HG03095 (cell line): ENCODE results near the gene CCDC73.
"Not testable (repeated sequence)": the region's sequence is repeated elsewhere in the genome, so short reads cannot be mapped to it uniquely, and the experiment has no call there.

Experiments
- ATAC-seq: cut with Tn5 transposase; IDR thresholded peaks from one replicate; pipeline ENCODE4 v1.9.1; 2021; ENCODE audit warnings: moderate library complexity; ENCODE audit not compliant: unreplicated experiment

CCDC73 gene

DNA sequence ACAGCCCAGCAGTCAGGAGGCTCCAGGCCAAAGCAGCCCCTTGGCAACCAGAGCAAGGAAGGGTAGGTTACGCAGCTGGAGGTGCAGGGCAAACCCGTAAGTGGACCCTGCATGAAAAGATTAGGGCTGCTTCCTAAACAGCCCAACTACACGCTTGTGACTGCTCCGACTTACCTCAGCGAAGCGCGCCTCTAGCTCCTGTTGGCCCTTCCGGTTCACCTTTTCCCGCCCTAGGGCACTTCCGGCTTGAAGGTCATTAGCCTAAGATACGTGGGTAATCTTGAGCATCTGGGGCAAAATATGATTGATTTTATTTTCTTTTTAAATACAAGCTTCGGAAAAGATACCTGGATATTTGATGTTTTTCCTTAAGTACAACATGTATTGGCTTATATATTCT, at the start of gene CCDC73:
Gene CCDC73 (minus strand): TSS at position 224 of the 400 bp plus-strand sequence. CDS start 34,419 bp downstream, outside the sequence.
- no peak for ATAC-seq

DNA sequence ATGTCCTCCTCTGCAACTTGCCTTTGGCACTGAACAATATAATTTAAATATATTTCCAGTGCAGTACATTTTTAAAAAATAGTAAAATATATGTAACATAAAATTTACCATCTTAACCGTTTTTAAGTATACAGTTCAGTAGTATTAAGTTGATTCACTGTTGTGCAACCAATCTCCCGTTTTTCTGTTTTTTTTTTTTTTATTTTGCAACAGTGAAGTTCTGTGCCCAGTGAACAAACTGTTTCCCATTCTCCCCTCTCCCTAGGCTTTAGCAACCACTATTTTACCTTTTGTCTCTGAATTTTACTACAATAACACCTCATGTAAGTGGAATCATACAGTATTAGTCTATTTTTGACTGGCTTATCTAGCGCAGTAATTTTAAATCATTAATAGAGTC, 49.1 kb upstream of the CCDC73 start:
- ATAC-seq: no peak

DNA sequence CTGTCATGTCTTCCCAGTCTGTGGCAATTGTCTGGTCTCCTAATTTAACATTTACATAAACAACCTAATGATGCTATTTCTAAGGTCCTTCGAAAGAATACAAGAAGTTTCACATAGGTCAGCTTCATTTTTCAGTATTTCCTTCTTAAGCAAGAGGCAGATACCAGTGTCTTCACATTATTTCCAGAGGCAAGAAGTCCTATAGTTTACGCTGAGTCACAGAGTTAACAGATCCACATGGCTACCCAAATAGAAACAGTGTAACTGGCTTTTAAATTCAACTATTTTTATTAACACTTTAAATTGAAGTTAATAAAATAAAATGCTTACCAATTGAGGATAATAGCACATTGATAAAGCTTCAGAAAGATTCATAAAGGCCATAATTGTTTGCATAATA, 46.1 kb upstream of the CCDC73 start:
- no peak for ATAC-seq

DNA sequence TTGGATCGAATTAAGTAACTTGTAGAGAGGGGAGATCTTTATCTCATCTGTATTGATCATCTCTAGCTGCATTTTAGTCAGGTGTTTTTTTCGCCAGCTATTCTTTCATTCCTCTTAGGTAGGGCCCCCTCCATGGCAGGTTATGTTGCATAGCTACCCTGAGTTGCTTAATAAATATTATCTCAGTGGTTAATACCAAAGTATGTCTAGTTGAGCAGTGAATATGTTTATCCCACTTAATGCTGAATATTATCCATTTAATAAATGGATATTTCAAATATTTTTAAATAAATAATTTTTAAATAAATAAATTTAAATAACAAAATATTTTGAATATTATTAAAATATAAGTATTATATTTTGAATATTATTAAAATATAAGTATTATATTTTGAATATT, 44.8 kb upstream of the CCDC73 start:
- ATAC-seq: no peak

DNA sequence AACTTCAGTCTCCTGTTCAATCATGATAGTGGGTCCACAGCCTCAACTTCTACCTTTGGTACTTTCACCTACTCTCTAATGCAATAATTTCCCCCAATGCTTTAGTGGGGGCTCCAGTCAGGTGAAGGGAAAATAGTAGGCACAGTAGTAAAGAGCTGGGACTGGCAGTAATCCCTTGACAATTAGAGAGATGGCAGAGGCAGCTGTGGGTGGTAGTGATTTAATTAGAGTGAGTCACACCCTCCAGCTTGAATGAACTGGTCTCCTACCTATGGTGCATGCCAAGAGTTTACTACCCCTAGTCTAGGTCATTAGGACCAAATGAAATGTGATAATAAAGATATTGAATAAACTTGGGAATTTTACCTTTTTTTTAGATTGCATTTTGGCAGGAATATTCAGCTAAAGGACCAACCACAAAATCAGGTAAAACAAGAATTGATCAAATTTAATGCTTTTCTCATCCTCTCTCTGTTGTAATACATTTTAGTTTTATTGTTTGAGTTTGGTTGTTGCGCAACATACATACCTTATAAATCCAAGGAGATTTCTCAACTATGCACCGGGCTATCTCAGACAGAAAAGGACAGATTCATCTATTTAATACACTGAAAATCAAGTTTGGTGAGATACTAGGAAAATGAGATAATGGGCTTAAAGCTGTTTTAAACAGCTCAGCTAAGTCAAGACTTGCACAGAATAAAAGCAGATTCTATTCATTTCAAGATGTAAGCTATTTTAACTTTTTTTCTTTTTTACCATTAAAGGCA, 44.2 kb upstream of the CCDC73 start:
- no peak for ATAC-seq

DNA sequence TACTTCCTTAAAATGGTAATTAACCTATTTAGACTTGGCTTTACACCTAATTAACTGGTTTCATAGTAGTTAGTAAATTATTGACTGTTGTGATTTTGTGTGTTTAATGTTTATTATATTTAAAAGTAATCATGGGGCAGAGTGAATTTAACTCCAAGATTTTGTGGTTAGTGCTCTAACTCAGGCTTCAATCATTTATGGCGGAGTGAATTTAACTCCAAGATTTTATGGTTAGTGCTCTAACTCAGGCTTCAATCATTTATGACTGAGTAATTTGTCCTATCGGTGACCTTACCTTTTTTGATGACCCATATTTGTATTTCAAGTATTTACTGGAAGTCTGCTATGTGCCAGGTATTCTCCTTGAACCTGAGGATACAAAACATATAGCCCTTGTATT, 42.5 kb upstream of the CCDC73 start:
- no peak for ATAC-seq

DNA sequence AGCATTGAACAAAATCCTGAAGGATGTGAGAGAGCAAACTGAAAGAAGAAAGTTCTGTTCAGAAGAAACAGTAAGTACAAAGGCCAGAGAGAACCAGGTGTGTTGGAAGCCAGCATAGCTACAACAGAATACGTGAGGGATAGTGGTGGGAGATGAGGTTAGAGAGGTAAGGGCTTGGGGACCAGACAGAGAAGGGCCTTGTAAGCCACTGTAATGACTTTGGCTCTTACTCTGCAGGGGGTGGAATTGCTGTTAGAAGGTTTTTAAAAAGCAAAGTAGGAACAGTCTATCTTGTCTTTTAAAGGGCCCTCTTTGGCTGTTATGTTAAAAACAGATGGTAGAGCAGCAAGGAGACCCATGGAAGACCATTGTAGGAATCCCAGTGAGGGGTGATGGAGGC, 39.5 kb upstream of the CCDC73 start:
- no peak for ATAC-seq

DNA sequence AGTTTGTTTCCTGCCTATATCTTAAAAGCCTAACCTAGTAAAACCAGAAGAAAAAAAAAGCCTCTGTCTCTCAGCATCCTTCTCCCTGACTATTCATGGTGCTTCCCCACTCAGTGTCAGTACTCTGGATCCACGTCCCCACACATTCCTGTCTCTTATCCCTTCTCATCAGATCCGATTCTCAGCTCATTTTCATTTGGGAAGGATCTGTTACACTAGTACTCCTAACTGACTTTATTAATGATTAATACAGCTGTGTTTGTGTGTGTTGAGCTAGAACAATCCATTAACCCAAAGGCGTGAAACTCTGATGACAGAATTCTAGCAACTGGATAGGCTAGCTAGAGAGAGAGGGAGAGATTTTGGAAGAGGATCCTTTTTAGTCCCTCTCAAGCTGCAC, 36.8 kb upstream of the CCDC73 start:
- no peak for ATAC-seq

DNA sequence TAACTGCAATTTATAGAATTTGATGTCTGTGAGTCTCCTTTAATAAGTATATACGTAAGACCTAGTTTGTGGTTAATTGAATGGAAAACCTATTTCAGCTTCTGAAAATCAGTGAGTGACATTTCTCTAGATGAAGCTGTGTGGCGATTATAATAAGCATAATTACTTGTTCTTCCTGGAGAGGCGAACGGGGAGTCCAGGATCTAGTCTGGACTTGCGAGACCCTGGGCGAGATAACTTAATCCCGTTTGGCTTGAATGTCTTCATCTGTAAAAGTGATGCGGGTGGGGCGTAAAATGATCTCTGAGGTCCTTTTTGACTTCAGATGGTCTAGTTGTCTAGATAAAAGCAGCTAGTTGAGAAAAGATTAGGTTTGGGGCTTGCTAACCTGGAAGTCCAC, 36.3 kb upstream of the CCDC73 start:
- ATAC-seq: no peak

DNA sequence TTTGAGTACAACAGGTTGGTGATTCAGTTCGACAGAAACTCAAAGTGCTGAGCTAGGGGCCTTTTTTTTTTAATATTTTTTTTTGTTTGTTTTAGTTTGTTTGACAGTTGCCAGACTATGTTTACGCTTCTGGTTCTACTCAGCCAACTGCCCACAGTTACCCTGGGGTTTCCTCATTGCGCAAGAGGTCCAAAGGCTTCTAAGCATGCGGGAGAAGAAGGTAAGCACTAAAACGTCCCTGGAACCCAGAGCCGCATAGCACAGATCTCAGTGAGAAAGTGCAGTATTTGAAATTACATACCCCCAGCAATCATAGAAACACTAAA, 35.9 kb upstream of the CCDC73 start:
- no peak for ATAC-seq

DNA sequence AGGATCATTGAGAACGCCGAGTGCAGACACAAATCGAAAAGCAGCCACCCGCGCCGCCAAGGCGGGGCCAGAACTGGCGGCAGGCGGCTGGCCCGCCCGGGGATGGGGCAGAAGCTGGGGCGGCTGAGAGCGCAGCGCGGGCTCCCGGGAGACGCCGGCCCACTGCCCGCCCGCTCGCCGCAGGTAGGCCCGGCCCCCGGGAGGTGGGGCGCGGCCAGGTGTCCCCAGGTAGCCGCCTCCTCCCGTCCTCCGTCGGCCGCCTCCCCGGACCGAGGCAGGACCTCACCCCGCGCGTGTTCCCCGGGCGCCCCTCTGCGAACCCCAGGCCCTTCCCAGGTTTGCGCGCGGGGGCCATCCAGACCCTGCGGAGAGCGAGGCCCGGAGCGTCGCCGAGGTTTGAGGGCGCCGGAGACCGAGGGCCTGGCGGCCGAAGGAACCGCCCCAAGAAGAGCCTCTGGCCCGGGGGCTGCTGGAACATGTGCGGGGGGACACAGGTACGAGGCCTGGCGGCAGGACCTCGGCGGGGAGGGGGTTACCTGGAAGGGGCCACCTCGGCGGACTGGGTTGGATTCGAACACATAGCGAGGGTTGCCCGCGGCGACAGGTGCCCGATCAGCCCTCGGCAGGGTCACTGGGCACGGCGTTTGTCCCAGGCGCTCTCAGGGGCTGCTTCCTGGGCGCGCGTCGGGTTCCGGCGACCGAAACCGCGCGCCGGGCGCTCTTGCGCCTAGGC, 35.4 kb upstream of the CCDC73 start, which contains the start of gene PRRG4:
Gene PRRG4 (plus strand): TSS at position 248 of the 733 bp plus-strand sequence. CDS start 603 bp downstream, outside the sequence.
- ATAC-seq: peak; percentile 78

DNA sequence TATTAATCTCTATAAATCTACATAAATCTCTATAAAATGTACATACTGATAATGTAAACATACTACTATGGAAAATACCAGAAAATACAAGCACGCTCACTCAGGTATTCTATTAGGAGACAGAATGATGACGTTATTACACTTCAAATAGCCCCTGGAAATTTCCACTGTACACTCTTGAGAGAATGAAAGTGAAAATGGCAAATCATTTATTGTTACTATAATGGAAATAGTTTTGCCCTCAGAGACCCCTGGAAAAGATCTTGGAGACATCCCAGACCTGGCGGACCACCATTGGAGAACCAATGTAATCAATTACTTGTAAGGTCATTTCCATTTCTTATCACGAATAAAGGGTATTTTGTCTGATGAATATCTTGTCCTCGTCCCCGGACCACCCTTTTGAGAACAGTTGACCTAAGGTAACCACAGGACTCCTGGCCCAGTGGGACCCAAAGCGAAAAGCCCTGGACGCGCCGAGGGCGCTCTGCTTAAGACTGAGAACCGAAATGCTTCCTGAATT, 34.8 kb upstream of the CCDC73 start:
- ATAC-seq: peak; percentile 43

DNA sequence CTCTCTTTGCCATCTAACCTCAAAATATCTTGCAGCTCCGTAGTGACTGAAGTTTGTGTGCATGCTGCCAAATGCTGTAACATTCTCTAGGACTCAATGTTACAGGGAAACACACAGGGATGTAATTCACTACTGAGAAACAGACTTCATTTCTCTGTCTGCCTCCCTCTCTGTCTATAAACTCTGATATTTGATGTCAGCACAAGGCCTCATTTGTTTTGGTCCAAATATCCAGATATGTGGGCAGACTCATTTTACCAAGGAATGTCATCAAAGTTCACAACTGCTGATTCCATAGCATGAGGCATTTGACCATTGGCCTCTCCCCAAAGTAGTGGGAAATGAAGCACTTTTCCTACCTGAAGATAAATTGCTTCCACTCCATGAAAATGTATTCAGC, 32.8 kb upstream of the CCDC73 start:
- ATAC-seq: no peak

DNA sequence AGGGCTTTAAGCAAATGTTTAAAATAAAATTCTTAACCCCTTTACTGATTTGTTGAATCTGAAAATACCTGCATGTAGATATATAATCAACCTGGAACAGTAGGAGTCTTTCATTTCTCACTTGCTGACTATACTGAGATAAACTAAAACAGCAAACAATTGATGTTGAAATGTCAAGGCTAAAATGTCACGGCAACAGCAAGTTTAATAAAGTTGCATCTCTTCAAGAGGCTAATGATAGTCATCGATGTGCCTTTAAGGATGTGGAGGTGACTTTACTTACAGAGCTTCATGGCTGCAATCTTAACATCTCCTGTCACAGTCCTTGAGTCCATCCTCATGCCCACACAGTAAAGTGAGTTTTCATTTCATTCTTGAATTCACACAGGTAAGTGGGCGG, 31.7 kb upstream of the CCDC73 start:
- no peak for ATAC-seq

DNA sequence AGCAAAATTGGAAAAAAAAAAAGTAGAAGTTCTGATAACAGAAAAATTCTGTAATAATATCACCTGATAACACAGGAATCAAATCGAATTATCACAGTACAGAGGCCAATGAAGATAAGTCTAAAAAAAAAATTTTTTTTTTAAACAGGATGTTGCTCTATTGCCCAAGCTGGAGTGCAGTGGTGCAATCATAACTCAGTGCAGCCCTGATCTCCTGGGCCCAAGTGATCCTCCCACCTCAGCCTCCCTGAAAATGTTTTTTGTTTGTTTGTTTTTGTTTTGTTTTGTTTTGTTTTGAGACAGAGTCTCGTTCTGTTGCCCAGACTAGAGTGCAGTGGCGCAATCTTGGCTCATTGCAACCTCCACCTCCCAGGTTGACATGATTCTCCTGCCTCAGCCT, 29.2 kb upstream of the CCDC73 start:
- ATAC-seq: not testable (repeated sequence)

DNA sequence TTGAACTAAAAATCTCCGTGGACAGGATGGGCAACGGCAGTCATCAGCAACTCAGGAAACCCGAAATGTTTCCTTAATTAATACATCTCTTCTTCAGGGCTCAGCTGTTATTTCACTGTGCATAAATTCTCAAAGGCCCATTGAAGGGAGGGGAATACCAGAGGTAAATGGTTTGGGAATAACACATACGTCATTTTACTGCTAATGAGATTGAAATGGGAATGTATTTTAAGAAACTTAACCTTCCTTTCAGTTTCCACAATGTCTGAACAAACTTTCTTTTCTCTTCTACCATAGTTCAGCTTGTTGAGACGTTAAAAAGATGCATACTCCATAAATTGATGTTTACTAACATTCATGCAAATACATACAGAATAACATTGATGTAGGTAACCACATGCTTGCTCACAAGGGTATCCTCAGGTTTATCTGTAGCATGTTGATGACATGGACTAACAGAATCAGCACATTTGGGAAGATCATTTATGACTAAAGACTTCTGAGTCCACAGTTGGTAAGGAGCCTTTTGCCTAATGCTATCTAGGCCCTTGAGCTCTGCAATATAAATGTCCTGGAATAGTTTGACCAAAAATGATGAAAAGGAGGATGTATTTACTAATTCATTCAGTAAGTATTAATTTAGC, 27.6 kb upstream of the CCDC73 start:
- no peak for ATAC-seq

DNA sequence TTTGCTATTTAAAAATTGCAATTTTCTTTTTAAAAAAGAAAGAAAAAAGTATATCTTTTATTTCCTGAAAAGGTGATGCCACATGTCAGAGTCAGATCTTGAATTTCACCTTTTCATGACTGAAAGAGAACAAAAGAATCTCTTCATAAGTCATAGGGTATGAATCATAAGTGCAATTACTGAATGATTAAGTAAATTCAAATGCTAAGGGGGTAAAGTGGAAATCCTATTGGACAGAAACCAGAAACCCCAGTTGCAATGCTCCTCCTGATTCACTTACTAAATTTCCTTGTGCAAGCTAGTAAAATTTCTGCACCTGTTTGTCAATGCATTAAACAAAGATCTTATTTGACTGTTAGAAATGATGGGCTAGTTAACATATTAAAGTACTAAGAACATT, 27.1 kb upstream of the CCDC73 start:
- ATAC-seq: no peak

DNA sequence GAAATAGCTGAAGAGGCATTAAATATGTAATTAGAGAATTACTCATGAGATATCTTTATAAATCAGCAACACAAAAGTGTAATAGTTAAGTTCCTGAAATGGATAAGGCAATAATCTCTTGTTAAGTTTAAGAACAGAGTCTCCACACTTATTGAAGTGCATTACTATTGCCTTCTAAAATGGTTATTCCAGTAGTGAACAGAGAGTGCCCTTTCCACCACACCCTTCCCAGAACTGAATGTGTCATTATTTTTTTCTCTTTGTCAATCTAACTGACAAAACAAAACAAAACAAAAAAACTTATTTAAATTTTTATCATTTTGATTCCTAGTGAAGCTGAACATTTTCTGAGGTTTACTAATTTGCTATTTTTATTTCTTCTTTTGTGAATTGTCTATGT, 26.0 kb upstream of the CCDC73 start:
- no peak for ATAC-seq

DNA sequence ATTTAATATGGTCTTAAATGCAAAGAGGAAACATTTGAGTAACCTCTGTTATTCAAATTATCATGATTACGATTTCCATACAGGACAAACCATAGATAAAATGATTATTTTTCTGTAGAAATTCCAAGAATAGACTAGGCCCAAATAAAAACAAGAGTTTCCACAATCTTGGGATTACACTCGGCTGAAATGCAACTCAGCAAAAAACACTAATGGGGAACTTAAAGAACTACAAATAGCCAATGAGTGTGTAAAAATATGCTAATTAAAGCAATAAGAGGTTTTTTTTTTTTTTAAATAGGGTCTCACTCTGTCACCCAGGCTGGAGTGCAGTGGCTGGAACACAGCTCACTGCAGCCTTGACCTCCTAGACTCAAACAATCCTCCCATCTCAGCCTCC, 24.7 kb upstream of the CCDC73 start:
- ATAC-seq: no peak

DNA sequence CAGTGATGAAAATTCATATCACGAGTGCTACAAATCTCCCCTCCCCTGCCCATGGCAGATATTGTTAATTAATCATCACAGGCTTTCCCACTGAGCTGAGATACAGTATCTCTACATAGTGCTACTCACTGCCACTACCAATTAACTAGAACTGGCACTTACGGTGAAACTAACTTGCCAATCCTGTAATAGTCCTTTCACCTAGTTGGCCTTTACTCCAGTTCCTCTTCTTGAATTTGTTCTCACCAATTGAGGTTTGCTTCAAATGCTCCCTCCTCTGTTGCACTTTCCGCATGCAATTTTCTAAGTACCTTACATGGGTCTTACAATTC, 23.4 kb upstream of the CCDC73 start:
- no peak for ATAC-seq

DNA sequence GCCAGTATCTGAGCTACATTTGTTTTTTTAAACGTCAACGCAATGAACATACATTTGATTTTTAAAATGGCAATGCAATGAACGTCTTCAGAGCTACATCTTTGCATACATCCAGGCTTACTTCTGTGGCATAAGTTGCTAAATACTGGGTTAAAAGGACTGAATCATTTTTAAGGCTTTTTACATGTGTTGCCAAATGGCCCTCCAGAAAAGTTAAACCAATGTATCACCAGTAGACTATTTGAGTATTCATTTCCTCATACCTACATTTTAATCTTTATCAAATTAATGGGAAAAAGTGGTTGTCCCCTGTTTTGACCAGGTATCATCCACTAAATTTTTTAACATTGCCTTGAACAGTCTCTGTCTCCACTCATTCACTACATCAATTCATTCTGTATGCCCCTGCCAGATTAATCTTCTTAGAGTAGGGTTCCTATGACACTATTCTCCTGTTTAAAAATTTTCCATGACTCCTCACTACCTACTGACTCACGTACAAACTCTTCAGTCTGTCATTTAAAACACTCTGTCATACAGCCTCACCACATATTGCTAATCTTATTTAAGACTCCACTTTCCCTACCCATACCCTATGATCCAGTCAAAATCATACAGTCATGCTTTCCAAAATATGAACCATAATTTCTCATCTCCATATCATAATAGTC, 22.9 kb upstream of the CCDC73 start:
- no peak for ATAC-seq
